Ishikawa (cell line): ENCODE results near the gene COL16A1.

Experiments
- CEBPB ChIP-seq: IDR thresholded peaks from 2 replicates; pipeline ENCODE4 v1.6.1; 2012
- CREB1 ChIP-seq: IDR thresholded peaks from 2 replicates; pipeline ENCODE4 v1.6.1; 2012; ENCODE audit warnings: low read depth
- EGR1 ChIP-seq: IDR thresholded peaks from 2 replicates; pipeline ENCODE4 v1.6.1; 2012
- EP300 ChIP-seq: IDR thresholded peaks from 2 replicates; pipeline ENCODE4 v1.6.1; 2012; ENCODE audit warnings: borderline replicate concordance
- FOXM1 ChIP-seq: IDR thresholded peaks from 2 replicates; pipeline ENCODE4 v1.6.1; 2012; ENCODE audit warnings: low read depth, borderline replicate concordance
- MAX ChIP-seq: IDR thresholded peaks from 2 replicates; pipeline ENCODE4 v1.6.1; 2012
- NFIC ChIP-seq: IDR thresholded peaks from 2 replicates; pipeline ENCODE4 v1.6.1; 2012
- RAD21 ChIP-seq: IDR thresholded peaks from 2 replicates; pipeline ENCODE4 v1.6.1; 2012; ENCODE audit warnings: low read depth
- REST ChIP-seq: IDR thresholded peaks from 2 replicates; pipeline ENCODE4 v1.6.1; 2012; ENCODE audit warnings: low read depth, mild to moderate bottlenecking
- TAF1 ChIP-seq: IDR thresholded peaks from 2 replicates; pipeline ENCODE4 v1.6.1; 2012; ENCODE audit warnings: low read depth, mild to moderate bottlenecking
- USF1 ChIP-seq: IDR thresholded peaks from 2 replicates; pipeline ENCODE4 v1.6.1; 2012
- YY1 ChIP-seq: IDR thresholded peaks from 2 replicates; pipeline ENCODE4 v1.6.1; 2012; ENCODE audit warnings: low read depth

GRCh38 chr1:31727195-31727594 lies 23.4 kb upstream of the COL16A1 start:
- TF ChIP-seq EP300 (no peak), YY1 (no peak), RAD21 (no peak), TAF1 (no peak), FOXM1 (no peak), REST (no peak), NFIC (no peak), MAX (no peak), CREB1 (no peak), EGR1 (no peak), CEBPB (no peak), USF1 (no peak)
